GM21515 (cell line): ENCODE data around the gene SNTB2.

Experiments used
- ATAC-seq: cut with Tn5 transposase; IDR thresholded peaks from one replicate; pipeline ENCODE4 v1.9.1; 2021; ENCODE audit not compliant: unreplicated experiment

The SNTB2 gene

GRCh38 chr16:69338557-69339288, 151.8 kb downstream of the SNTB2 start:
- ATAC-seq, result no peak

GRCh38 chr16:69339289-69340094, 152.5 kb downstream of the SNTB2 start, which contains the start of the genes COG8 and NIP7:
COG8 (minus strand) TSS chr16:69339564; CDS start chr16:69339552, 12 bp downstream.
NIP7 (plus strand) TSS chr16:69339772; CDS start chr16:69339830, 58 bp downstream.
- peak; percentile 83 for ATAC-seq

GRCh38 chr16:69340095-69340644, 153.2 kb downstream of the SNTB2 start:
- no peak for ATAC-seq

- ATAC-seq, result no peak
These were observed 157.2 kb downstream of the SNTB2 start for GRCh38 chr16:69344171-69344570.

- no peak for ATAC-seq
These were observed 159.0 kb downstream of the SNTB2 start for GRCh38 chr16:69345923-69346322.

GRCh38 chr16:69346683-69347082, 159.7 kb downstream of the SNTB2 start:
- ATAC-seq, result no peak

GRCh38 chr16:69348222-69348621, 161.3 kb downstream of the SNTB2 start:
- no peak for ATAC-seq

GRCh38 chr16:69349536-69349935, 162.6 kb downstream of the SNTB2 start:
- ATAC-seq, result no peak

GRCh38 chr16:69350536-69351133, 163.7 kb downstream of the SNTB2 start:
- no peak for ATAC-seq

- ATAC-seq, result no peak
These were observed 164.5 kb downstream of the SNTB2 start, which contains the start of gene TMED6 for GRCh38 chr16:69351309-69352027. TMED6 (minus strand) TSS chr16:69351786; CDS start chr16:69351753, 33 bp downstream.
